COR-L47 (cell line): ENCODE results near the gene TSPOAP1.

ENCODE experiments used
- DNase-seq: peaks from one replicate; lab custom pipeline; 2025; lab: John Stamatoyannopoulos, UW

Gene TSPOAP1, protein sequence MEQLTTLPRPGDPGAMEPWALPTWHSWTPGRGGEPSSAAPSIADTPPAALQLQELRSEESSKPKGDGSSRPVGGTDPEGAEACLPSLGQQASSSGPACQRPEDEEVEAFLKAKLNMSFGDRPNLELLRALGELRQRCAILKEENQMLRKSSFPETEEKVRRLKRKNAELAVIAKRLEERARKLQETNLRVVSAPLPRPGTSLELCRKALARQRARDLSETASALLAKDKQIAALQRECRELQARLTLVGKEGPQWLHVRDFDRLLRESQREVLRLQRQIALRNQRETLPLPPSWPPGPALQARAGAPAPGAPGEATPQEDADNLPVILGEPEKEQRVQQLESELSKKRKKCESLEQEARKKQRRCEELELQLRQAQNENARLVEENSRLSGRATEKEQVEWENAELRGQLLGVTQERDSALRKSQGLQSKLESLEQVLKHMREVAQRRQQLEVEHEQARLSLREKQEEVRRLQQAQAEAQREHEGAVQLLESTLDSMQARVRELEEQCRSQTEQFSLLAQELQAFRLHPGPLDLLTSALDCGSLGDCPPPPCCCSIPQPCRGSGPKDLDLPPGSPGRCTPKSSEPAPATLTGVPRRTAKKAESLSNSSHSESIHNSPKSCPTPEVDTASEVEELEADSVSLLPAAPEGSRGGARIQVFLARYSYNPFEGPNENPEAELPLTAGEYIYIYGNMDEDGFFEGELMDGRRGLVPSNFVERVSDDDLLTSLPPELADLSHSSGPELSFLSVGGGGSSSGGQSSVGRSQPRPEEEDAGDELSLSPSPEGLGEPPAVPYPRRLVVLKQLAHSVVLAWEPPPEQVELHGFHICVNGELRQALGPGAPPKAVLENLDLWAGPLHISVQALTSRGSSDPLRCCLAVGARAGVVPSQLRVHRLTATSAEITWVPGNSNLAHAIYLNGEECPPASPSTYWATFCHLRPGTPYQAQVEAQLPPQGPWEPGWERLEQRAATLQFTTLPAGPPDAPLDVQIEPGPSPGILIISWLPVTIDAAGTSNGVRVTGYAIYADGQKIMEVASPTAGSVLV (N-terminal part only)

DNA sequence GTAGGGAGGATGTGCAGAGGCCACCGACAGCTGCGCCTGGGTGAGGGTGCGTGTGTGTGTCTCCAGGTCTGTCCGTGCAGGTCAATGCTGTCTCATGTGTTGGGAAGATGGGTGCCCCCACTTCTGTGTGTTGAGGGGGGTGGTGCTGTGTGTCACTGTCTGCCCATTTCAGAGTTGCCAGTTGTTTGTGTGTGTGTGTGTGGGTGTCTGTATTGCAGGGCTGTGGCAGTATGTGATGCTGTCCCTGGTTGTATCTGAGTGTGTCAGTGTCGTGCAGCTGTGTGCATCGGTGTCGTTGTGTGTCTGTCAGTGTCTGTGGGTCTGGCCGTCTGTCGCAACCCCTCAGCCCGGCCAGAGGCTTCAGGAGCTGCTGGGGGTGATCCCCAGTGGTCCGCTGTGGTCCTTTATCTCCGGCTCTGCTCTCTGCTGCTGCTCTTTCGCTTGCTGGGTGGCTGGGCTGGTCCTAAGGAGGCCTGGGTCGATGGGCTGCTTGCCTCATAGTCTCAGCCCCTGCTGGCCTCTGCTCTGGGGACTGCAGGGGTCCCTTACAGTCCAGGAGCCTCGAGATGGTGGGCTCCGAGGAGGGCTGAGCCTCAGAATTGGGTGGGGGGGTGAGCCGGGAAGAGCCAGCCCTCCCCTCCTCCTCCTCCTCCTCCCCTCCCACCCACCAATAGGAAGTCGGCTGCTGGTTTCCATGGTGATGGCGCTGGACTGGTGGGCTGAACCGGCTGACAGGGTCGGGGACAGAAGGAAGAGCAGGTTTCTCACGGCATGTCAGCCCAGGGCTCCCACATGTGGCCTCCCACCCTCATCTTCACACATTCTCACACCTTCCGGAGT lies at the start of gene TSPOAP1:
Gene TSPOAP1, minus strand, starts transcription at position 601 of the 840 bp plus-strand sequence. CDS start 875 bp downstream, outside the sequence.
- no peak for DNase-seq

DNA sequence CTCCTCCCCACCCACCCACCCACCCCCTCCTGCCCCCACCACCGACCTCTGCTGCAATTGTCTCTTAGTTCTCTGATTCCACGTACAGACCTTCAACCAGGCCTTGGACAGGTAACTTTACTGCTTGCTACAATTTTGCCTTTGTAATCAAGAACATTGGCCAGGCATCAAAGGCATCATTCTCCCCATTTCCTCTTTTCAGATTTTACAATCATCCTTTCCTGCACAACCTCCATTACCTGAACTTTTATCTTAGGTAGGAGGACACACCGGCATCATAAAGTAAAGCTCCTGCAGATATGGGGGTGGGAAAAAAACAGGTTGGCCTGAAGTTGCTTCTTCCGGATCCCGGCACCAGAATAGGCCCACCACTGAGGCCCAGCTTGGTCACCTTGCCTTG lies 49.1 kb upstream of the TSPOAP1 start:
- DNase-seq = no peak

DNA sequence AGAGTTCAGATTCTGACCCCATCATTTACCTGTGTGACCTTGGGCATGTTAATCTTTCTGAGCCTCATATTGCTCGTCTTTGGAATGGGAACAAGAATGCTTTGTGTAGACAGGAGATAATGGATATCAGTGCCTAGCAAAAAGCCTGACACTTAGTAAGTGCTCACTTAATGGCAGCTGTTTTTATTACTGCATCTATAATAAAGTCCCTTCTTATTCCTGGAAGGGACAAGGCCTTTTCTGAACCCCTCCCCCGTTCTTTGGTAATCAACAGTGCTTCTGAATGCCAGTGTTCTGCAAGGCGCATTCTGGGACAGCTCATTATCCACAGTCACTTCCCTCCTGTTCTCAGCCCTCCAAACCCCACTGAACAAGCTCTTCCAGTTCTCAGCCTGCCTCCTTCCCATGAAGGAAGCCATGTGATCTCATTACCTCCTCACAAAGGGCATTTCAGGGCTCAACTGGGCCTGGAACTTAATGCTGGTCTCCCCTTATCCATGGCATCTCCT lies 48.6 kb upstream of the TSPOAP1 start:
- no peak for DNase-seq

DNA sequence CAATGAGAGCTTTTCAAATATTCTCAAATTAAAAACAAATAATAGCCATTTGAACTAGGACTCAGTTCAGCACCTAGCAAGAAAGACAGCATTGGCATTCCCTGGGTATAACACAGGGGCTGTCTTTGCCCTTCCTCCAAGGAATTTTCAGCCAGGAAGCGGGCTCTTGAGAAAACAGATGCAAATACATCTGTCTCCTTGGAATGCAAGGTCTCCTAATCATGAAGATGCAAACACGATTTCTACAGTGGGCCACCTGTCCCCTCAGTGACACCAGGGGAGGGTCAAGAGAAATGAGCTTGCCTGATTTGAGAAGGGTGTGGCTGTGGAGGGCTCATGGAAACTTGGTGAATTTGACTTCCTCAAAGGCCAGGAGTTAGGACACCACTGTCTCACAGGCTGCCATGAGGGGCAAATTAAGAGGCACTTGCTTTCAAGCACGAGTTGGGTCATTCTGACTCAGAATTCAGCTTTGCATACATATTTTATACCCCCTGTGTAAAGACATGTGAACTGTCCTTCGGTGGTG lies 47.9 kb upstream of the TSPOAP1 start:
- no peak for DNase-seq

DNA sequence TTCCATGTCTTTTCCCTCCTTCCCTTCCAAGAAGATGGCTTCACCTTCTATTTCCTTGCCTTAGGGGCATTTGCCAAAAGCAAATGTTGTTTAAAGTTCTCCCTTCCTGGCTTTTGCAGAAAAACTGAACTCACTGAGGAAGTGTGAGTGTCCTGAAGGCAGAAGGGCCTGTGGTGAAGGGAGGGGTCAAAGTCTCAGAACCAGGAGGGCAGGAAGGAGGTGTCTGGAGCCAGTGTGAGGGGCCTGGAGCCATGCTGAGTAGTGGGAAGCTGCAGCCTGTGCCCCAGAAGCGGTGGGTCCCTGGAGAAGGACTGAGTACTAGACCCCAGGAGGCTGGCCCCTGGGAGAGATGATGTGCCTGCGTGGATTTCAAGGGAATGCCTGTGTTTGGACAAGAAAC lies 47.2 kb upstream of the TSPOAP1 start:
- no peak for DNase-seq

DNA sequence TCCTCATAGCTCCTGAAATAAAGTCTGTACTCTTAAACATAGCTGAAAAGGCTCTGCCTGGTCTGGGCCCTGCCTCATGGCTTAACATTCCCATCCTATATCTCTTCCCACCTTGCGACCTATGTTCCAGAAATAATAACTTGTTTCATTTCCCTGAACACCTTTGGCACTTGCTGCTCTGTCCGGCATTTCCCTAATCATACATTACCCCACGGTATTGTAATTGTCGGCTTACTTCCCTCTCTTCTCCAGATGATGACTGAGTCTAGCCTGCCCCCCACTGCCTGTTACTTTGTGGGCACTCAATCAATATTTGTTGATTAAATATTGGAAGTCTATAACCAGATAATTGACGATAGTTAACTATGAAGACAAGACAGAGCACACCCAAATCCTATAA lies 46.7 kb upstream of the TSPOAP1 start:
- DNase-seq = no peak

DNA sequence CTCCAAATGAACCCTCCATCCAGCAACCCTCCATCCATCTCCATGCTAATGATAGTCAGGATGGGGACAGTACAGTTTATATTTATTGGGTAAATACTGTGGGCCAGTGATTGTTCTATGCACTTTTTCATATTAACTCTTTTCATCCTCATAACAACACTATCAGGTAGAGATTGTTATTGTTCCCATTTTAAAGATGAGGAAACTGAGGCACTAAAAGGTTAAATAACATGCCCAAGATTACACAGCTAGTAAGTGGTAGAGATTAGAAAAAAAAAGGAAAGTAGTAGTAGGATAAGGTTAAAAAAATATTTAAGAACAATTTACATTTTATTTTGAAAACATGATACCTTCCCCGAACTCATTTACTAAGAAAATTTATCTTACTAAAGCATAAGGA lies 45.3 kb upstream of the TSPOAP1 start:
- no peak for DNase-seq

DNA sequence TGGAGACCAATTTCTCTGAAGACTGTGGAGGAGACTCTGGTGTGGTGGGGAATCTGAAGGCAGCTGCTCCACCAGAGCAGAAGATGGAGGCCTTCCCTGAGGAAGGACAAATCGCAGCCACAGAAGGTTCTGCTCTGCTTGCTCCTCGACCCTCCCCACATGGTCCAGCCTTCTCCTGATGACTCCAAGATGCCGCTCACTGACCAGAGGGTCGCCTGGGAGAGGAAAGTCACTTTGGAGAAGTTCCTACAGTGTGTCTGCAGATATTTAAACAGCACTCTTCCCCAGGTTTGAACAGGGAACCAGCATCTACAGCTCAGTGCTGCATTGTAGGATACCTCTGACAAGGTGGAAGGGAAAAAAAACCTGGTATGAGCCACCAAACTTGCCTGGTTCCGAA lies 44.4 kb upstream of the TSPOAP1 start:
- DNase-seq = no peak

DNA sequence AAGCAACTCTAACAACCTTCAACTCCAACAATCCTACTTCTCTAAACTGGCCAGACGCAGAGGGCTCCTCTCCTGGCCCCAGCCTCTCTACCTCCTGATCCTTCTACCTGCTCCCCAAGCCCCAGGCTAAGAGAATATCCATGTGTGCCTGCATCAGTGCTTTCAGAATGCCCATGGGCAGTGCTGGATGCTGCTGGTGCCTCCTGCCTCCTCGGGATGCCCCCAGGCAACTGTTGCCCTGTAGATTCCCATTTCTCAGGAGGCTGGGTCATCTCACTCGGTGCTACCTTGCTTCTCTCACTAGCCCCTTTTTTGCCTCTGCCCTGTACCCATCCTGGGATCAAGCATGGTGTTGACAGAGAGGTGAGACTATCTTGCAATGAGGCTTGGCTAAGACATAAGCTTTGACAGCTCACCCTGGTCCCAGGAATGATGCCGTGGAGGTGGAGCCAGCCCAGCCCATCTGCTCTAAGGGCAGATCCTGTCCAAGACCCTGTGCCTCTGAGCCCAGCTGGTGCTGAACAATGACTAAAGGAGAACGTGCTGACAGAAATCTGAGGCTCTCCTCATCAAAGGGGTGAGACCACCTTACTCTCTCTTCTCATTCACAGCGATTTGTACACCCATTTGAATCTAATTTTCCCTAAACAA lies 42.8 kb upstream of the TSPOAP1 start:
- DNase-seq = no peak

DNA sequence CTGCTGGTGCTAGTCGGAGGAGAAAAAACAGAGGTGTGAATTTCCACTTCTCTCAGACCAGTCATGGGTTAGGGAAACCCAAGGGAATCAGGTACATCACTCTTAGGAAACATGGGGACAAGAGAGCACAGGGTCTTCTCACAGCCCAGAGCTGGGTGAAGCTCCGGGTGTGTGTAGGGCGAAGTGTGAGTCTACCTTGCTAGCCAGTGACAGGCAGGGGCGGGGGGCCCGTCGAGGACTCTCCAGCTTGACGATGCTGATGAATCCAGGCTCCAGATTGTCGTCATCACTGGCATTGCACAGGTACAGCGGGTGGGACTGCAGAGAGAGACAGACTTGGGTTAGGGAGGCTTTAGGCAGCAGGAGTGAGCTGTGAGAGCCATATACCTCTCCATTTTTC lies 42.1 kb upstream of the TSPOAP1 start:
- DNase-seq = no peak

DNA sequence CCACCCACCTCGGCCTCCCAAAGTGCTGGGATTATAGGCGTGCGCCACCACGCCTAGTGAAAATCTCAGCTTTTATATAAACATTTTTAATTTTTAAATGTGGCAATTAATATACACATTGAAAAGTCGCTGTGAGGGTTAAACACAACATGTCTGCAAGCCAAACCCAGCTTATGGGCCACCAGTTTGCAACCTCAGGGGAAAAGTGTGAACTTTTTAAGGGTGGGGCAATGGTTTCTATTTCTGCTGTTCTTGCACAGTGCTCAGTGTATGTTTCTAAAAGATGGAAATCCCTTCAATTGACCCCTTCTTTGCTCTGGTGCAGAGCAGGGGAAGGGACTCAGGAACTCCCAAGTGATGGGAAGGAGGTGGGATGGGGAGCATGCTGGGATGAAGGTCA lies 41.7 kb upstream of the TSPOAP1 start:
- no peak for DNase-seq

DNA sequence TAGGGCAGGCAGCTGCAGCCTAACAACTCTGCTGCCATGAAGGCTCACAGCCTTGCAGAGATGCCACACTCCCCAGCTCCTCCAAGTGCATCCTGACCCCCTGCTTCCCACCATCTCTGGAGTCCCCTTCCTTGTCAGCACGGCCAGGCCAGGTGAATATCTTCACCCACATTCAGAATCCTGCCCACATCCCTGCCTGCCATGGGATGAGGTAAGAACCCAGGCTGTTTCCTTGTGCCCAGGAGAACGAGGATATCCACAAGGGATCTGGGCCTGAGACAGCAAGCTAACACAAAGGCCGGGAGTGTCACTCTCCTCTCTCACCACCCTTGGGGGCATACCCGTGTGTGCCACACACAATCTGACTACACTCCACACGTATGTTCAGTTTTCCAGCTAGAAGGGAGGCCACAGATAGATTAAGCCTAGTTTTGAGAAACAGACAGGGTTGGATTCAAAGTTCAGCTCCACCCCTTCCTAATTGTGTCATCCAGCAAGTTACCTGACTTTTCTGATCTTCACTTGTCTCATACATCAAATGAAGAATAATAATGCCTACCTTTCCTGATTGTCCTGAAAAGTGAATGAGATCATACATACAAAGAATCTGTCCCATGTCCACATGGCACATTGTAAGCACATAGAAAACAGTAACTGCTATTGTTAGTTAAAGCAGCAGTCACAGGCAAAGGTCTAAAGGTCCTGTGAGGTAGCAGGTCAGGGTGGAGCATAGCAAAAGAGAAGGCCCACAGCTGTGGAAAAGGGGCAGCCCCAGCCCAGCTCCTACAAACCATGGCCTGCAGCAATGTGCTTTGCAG lies 40.8 kb upstream of the TSPOAP1 start:
- DNase-seq = no peak

DNA sequence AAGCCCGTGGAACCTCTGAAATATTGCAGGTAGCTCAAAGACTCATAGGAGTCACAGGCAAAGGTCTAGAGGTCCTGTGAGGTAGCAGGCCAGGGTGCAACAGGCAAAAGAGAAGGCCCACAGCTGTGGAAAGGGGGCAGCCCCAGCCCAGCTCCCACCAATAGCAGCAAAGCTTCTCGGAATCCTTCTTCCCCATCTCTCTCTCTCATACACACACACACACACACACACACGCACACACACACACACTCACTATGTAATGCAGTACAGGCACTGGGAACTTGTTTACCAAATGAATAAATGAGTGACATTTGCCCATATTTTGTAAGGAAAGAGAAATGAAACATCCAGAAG lies 40.2 kb upstream of the TSPOAP1 start:
- no peak for DNase-seq

DNA sequence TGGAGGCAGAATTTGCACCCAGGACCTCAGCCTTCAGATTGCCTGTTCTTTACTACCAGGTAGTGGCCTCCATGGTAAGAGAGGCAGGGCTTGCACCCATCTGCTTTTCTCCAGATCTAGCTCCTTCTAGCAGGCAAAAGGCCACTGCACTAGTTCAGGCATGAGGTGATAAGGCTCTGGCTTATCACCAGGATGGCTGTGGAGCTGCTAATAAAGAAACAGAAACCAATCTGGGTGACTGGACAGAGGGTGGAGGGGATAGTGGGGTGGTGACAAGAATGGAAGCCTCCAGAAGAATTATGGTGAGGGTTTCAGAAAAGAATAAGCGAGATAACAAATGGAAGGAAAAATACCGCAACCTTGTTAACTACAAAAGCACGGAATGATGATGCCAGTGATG lies 38.9 kb upstream of the TSPOAP1 start:
- no peak for DNase-seq

DNA sequence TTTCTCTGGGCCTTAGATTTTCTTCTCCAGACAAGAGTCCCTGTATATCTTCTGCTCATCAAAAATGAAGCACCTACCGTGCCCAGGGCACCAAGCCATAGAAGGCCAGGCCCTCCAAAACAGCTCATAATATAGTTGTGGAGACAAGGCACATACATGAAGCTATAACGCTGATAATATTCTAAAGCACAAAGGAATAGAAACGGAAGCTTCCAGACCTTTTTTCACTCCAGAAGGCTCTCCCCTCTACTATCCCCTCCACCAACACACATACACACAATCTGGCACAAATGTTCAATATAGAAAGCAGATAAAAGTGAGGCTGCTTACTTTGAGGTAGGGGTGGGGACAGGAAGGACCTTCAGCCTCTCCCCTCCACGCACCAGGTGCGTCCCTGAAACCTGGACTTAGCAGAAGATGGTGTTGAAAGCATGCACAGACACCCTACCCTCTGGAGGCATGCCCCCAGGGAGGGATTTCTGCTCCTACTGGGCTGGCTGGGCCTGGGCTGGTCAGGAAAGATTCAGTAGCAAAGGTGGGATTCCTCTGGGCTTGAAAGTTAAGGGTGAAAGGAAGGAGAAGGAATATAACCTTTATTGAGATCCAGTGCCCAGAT lies 37.5 kb upstream of the TSPOAP1 start:
- DNase-seq = no peak

DNA sequence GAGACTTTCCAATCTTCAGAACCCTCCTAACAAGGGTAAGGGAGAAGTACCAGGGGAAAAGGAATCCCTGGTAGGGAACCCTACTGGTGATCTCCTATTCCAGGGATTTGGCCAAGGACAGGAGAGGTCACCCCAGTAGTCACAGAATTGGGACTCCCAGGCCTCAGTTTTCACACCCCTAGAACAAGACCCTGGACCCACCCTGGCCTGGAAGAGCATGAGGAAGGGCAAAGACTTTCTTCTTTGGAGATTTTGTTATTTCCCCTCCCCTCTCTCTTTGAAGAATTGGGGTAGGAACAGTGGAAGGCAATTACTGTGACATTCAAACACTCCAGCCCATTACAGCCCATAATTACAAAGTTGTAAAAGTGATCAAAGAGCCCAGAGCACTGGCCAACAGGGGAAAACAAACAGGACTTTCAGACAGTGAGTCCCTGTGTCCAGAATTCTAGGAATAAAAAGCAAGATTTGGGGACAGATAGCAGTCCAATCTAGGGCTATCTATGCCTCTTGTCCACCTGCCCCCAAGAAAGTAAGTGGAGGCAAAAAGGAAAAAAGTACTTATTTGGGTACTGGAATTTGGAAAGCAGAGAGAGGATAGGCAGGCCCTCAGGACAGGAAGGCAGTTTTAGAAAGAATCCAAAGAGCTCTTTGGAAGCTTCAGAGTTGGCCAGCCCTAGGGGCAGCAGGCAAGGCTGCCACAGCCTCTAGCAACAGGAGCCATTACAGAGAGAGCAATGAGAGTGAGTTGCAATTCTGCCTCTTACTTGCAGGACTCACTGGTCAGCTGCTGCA lies 36.8 kb upstream of the TSPOAP1 start:
- DNase-seq = no peak

DNA sequence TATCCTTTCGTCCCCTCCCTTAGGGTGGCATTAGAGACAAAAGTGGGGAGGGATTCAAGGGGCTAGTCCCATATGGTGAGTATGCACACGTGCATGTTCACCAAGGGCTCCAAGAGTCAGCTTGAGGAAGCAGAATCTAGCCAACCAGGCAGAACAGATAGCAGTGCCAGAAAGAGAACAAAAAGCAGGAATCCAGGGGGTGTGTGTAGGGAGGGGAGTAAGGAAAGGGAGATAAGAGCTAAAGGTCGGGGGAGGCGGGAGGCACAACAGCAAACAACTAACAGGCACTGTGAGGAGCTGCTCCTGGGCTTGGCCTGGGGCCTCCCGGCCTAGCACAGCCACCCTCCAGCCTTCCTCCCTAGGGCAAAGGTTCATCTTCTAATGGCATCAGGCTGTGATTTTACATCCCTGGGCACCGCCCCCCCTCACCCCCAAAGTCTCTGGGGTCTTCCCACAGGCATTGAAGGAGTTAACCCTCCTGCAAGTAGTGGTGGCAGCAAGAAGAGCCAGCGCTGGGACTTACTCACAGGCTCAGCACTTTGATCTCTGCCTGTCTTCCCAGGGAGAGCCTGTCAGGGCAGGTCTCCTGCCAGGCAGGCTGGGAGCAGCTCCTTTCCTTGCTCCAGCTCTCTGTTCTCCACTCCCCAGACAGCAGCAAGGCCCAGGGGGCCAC lies 35.8 kb upstream of the TSPOAP1 start:
- no peak for DNase-seq

DNA sequence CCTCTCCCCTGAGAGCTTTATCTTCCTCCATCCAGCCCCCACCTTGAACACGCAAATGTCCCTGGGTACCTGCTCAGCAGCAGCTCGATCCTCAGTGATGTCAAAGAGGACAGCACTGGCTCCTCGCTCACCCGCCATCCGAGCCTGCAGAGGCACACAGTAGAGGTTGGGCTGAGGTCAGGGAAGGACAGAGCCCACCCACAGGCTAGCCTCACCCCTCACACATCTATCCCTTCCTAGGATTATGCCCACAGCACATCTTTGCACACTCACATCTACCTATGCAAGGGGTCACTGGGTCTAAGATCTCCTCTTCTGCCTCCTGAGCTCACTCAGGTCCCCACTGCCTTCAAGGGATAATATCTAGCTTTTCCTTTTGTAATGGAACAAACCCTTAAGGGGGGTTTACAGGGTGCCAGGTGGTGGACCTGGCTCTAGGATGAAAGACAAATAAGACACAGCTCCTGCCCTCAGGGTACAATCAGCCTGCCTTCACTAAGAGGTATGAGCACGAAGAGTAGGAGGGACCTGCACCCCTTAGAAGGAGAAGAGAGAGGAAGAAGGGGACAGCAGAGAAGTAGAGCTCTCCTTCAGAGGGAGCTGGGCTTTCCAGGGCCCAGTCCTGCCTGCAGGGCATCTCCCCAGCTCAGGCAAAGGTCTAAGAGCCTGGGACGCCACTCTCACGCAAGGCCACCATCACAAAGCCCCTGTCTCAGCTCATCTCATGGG lies 35.0 kb upstream of the TSPOAP1 start:
- no peak for DNase-seq
